Adrenal gland (tissue), 5 donors: ENCODE data around the gene PRICKLE2.

ENCODE experiments used
- CTCF ChIP-seq, 6 experiments: fragments of 450-650 bp in 4 of 6; fragments of 200-600 bp in 2 of 6; sonication (generic) in 1 of 6; IDR thresholded peaks; 1 replicate in 5 of 6; 2 replicates in 1 of 6; pipeline versions ENCODE4 v1.5.1 to v1.8.0; 2016 to 2021; ENCODE audit warnings: antibody characterized with exemption in 6 of 6, mild to moderate bottlenecking in 2 of 6, moderate library complexity in 1 of 6
- POLR2A ChIP-seq, 2 donors: fragments of 450-650 bp; IDR thresholded peaks; one replicate each; pipeline ENCODE4 v1.6.1; 2017; ENCODE audit warnings: antibody characterized with exemption in 2 of 2, mild to moderate bottlenecking in 2 of 2, moderate library complexity in 1 of 2
- donor health status: DM: no; HTN: no; CAD: no.

- TF ChIP-seq CTCF (IDR thresholded peaks at IDR 0.05) = no peak
- no peak for TF ChIP-seq POLR2A (IDR thresholded peaks at IDR 0.05)
Measured at GRCh38 chr3:64242435-64242834, 17.2 kb upstream of the PRICKLE2 start.
